ENCODE data around the gene ITGAX.
"Not testable (repeated sequence)": the region's sequence is repeated elsewhere in the genome, so short reads cannot be mapped to it uniquely, and the experiment has no call there.

ITGAX gene

DNA sequence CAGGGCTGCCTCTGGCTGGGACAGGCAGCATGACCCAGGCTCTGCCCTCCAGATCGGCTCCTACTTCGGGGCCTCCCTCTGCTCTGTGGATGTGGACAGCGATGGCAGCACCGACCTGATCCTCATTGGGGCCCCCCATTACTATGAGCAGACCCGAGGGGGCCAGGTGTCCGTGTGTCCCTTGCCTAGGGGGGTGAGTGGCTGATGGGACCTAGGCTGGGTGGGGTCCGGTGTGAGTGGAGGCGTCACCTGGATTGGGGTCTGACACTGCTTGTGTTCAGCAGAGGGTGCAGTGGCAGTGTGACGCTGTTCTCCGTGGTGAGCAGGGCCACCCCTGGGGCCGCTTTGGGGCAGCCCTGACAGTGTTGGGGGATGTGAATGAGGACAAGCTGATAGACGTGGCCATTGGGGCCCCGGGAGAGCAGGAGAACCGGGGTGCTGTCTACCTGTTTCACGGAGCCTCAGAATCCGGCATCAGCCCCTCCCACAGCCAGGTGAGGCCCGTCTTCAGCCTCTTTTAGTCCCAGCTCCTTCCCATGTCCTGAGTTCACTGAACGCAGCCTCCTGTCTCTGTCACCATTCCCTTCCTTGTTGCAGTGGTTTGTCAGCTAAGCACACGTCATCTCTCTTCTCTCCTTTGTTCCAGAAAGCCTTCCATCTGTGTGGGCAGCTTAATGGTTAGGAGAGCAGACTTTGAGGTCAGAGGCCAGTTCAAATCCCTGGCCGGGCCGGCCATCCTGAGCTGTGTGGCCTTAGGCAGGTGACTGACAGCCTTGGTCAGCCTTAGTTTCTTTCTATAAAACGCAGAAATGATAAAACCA, 56.3 kb downstream of the ITGAX start:
- no peak for DNase-seq

DNA sequence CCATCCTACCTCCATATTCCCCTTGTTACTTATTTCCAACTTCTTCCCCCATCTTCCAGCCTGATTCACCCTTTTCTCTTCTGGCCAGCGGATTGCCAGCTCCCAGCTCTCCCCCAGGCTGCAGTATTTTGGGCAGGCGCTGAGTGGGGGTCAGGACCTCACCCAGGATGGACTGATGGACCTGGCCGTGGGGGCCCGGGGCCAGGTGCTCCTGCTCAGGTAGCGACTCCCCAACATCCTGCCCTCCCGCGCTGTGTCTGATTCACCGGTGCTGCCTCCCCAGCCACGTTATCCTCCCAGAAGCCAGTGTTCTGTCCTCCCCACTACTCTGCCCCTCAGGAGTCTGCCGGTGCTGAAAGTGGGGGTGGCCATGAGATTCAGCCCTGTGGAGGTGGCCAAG, 57.8 kb downstream of the ITGAX start:
- no peak for DNase-seq

DNA sequence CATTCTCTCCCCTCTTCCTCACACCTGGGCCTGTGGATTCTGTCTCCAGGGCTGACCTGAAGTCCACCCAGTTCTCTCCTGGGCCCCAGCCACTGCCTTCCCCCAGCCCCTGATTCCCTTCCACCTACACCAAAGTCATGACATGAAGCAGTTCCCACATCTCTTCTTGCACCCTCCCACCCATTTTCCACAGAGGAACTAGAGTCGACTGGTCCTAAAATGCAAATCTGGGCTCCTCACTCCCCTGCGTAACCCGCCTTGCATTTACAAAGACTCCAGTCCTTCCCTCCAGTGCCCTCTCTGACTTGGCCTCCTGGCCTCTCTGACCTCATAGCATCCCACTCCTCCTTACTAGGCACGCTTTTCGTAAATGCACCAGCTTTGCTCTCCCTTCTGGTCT, 58.4 kb downstream of the ITGAX start:
- DNase-seq = no peak

DNA sequence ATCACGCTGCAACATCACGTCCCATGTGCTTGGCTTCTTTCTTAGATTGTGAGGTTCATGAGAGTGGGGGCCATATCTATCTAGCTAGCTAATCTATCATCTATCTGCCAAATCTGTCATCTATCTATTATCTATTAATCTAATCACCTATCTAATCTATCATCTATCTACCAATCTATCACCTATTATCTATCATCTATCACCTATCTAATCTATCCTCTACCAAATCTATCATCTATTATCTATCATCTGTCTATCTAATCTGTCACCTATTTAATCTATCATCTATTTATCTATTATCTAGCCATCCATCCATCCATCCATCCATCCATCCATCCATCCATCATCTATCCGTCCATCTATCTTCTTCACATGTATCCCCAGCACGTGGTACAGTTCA, 59.0 kb downstream of the ITGAX start:
- no peak for DNase-seq

DNA sequence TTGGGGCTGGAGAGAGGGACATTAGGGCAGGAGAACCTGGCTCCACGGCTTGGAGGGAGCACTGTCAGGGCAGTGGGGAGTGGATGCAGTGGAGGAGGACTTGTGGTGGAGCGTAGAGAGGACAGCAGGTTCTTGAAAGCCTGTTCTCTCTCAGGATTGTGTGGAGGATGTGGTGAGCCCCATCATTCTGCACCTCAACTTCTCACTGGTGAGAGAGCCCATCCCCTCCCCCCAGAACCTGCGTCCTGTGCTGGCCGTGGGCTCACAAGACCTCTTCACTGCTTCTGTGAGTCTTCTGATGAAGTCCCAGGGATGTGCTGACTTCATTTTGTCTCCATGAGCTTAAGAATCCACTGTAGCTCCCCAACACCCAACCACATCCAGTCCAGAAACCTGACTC, 59.7 kb downstream of the ITGAX start:
- DNase-seq = peak in 1 of 5 donors; percentile 22

DNA sequence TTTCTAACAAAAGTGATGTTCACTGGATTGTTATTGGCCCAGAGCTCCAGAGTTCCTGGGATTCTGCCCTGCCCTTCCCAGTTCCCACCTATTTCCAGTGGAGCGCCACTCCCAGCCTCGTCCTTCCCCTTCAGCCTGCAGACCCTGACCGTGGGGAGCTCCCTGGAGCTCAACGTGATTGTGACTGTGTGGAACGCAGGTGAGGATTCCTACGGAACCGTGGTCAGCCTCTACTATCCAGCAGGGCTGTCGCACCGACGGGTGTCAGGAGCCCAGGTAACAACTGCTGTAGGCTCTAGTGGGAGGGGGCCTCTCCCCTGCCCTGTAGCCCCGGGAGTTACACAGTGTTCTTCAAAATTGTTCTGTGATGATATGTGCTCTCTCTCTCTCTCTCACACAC, 61.4 kb downstream of the ITGAX start:
- no peak for DNase-seq

DNA sequence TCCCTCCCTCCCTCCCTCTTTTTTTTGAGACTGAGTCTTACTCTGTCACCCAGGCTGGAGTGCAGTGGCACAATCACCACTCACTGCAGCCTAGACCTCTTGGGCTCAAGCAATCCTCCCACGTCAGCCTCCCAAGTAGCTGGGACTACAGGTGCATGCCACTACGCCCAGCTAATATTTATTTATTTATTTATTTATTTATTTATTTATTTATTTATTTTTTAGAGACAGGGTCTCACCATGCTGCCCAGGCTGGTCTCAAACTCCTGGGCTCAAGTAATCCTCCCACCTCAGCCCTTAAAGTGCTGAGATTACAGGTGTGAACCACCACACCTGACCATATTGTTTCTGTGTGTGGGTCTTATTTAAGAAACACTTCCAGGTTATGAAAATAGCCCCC, 62.1 kb downstream of the ITGAX start:
- DNase-seq = not testable (repeated sequence)

DNA sequence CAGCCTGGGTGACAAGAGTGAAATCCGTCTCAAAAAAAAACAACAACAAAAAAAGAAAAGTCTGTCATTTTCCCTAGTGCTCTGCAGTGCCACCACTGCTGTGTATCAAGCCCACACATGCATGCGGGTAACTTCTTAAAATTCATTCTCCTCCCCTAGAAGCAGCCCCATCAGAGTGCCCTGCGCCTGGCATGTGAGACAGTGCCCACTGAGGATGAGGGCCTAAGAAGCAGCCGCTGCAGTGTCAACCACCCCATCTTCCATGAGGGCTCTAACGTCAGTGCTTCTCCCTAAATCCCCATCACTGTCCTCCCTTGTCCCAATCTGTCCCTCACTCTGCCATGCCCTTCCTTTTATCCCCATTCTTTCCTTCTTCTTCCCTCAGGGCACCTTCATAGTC, 62.9 kb downstream of the ITGAX start:
- no peak for DNase-seq

DNA sequence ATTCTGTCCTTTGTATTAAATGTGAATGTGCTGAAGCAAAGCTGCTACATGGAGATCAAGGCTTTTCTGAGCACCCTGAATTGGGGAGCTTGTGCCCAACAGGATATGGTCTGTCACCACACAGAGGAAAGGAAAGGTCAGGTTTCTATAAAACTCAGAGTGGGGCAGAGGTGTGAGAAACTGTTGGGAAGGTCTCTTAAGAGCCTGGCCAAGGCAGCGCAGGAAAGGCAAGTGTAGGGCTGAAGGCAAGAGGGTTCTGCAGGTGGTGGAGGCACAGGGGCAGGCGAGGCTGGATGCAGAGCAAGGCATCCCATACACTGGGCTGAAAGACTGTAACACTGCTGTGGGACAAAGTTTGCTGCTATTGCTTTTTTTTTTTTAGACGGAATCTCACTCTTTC, 65.1 kb downstream of the ITGAX start:
- peak in 1 of 5 donors; percentile 36 for DNase-seq

DNA sequence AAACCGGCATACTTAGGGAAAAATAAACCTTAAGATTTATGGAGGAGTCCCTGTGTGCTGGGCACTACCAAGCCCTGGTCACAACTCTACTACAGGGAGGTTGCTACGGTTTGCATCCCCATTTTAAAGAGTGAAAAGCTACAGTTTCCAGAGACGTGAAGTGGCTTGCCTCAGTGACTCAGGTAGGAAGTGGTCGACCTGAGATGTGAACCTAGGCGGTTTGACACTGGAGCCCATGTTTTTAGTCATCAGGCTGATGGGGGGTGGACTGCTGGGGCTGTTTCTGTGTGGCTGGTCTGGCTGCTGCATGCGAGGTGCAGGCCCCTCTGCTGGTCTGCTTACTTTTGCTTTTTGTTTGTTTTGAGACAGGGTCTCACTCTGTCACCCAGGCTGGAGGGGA, 66.6 kb downstream of the ITGAX start:
- DNase-seq = peak in 1 of 5 donors; percentile 80

DNA sequence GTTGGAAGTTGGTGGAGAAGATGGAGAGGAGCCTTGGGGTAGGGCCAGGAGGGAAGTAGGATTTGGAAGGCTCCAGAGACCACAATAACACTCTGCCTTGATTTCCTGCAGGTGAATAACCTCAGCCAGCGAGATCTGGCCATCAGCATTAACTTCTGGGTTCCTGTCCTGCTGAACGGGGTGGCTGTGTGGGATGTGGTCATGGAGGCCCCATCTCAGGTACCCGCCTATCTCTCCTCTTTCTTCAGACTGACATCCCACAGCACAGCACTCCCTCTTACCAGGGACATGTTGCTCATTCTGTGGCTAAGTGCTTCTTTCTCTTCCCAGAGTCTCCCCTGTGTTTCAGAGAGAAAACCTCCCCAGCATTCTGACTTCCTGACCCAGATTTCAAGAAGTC, 68.3 kb downstream of the ITGAX start:
- no peak for DNase-seq

DNA sequence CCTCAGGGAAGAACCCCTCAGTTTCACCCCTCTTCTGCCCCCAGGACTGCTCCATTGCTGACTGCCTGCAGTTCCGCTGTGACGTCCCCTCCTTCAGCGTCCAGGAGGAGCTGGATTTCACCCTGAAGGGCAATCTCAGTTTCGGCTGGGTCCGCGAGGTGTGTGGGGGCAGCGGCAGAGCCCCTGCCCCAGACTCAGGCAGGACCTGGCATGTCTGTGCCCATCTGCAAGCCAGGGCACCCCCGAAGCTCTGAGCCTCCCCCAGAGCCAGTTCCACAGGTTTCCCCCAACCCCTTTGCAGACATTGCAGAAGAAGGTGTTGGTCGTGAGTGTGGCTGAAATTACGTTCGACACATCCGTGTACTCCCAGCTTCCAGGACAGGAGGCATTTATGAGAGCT, 68.8 kb downstream of the ITGAX start:
- no peak for DNase-seq

DNA sequence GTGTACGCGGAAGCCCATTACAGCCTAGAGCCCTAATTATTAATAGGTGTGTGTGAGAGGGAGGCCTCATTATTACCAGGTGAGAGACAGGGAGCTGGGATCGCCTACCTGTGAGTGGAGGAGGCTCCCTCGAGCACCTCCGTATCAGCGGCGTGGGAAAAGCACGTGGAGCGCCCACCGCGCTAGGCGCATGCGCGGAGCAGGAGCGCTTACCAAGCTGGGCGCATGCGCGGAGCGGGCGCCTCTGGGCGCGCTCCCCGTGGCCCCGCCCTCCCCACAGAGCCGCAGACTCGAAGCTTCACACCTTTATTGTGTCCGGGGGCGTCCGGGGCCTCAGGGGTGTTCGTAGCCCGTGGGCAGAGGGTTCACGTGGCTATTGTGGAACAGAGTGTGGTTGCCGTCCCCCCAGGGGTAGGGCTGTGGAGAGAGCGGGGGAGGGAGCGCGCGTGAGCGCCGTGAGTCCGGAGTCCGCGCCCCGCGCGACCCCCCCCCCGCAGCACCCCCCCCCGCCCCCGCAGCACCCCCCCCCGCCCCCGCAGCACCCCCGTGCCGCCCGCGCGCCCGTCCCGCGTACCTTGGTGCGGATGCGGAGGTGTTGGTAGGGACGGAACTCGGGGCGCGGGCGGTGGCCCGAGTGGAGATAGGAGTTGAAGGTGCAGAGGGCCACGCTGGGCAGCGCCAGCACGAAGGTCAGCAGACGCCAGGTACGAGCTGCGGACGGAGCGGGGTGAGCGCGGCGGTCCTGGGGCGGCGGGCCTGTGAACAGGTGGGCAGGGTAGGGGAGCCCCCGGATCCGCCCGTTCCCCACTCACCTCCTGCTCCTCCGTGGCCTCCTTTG, 72.7 kb downstream of the ITGAX start:
- peak; percentile 30 to 66 (median 55) for DNase-seq

DNA sequence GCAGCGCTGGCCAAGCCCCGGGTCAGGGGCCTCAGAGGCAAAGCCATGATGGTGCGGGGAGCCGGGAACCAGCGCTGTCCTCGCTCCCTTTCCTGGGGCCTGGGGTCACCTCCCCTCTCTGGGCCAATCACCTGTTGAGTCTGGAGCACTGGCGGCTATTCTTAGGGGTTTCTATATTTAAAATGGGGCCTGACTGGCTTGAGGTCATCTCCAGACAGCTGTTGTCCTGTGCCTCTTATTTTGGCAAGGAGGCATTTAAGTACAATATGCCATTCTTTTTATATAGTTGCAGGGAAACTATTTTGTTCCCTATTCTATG, 73.3 kb downstream of the ITGAX start, which contains the start of gene COX6A2:
Gene COX6A2 (minus strand): TSS at position 82 of the 319 bp plus-strand sequence. CDS start 35 bp downstream, at position 47.
- DNase-seq = no peak

DNA sequence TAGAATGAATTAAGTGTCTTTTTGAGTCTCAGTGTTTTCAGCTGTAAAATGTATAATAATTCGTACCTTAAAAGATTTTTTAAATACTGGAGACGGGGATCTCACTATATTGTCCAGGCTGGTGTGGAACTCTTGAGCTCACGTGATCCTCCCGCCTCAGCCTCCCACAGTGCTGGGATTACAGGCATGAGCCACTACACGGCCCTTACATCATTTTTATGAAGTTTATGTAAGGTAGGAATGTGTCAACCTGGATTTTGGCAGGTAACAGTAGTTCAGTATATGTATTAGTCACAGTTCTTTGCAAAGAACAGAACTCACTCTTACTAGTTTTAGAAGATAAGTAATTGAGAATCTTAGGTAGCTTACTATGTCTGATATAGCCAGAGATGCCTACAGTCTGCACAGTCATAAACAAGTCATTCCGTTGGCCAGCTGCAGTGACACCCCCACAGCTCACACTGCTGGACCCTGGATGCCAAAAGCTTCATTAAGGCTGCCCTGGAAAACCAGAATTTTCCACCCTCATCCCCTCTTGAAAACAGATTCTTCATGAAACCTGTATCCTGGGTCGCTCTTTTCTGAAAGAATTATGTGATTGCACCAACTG, 73.8 kb downstream of the ITGAX start:
- no peak for DNase-seq

DNA sequence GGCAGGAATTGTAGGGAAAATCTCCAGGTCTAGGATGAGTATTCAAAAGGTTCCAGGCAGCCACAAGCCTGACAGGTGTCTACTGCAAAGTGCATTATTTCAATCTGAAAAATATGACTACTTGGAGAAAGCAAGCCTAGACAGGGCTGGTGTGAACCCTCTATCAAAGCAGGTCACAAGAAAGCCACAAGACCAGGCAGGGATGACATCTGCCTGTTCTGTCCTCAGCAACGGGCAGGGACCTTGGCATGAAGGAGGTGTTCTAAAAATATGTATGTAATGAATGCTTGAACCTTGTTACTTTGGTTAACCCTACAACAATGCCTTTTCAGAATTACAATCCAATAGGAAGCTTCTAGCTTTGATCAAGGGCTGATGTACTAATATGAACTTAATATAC, 74.3 kb downstream of the ITGAX start:
- no peak for DNase-seq

DNA sequence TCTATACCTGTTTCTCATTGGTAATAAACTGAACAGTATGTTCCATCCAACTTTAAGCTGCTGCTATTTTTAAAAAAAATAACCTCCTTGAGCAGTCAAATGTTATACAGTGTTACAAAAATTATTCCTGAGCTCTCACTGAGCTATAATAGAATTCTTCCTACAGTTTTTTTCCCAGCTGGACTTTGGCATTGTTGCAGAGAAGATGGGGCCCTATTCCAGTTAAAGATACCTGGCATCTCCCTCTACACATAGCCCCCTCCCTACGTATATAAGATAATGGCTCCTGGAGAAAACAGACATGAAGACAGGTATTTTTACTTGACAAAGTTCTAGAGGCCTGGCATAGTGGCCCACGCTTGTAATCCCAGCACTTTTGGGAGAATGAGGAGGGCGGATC, 74.8 kb downstream of the ITGAX start:
- DNase-seq = no peak

DNA sequence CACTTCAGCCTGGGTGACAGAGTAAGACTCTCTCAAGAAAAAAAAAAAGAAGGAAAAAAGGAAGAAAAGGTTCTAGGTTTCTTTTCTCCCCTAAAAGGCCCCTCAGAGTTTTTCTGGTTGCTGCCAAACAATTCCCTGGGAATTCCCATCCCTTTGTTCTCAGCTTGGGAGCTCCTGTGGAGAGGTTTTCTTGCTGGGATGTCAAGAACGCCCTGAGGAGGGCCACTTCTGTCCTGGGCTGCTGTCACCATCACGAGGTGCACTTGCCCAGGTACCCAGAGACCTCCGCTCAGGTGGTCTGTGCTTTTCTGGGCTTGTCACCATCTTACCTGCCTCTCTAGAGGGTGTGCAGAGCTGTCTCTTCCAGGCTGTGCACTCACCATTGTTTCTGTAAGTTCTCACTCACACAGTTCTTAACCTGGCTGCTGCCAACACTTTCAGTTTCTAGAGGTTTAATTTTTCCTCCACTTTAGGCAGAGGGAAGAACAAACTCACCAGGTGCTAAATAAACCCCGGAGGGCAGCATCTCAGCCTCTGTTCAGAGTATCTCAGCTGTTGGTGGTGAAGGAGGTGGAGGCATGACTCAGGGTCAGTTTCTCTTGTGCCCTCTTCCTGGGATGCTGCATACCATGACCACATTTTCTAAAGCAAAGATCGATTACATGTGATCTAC, 75.5 kb downstream of the ITGAX start:
- no peak for DNase-seq

Data from T-helper 1 cell (primary cell).